DOHH2 (cell line): ENCODE measurements around the gene CACNA1E.

ENCODE experiments used
- CTCF ChIP-seq: fragments of 200-600 bp; sonication (generic); IDR thresholded peaks from one replicate; pipeline ENCODE4 v1.5.1; 2014; ENCODE audit warnings: antibody characterized with exemption, mild to moderate bottlenecking, low read depth, low read length; ENCODE audit not compliant: poor library complexity, severe bottlenecking
- EZH2phosphoT487 ChIP-seq: fragments of 200-600 bp; sonication (generic); IDR thresholded peaks from 2 replicates; pipeline ENCODE4 v1.6.1; 2017; ENCODE audit warnings: borderline replicate concordance, mild to moderate bottlenecking, antibody characterized with exemption, low read length, moderate library complexity, mixed read lengths

- TF ChIP-seq CTCF: no peak
- TF ChIP-seq EZH2phosphoT487: no peak
Measured at GRCh38 chr1:181493885-181494284, 10.6 kb downstream of the CACNA1E start.
